Natural killer cell (primary cell): Measurements from ENCODE around the gene IQSEC1. TPM values are rescaled to one million over a fixed set of nuclear protein-coding genes. Genes with fewer than 3 reads are reported as not detected.
A peak's percentile ranks its signal among the peaks of the same experiment; 100 is the strongest.

ENCODE experiments used
- ATAC-seq, 3 donors: fragments of 150-1000 bp in 2 of 3; fragments of 200-7000 bp in 1 of 3; cut with Tn5 transposase; 1 replicate in 1 of 3; 2 replicates in 2 of 3; pipeline ENCODE4 v1.10.0; 2021; ENCODE audit warnings: mild to moderate bottlenecking in 2 of 3, moderate library complexity in 2 of 3
- DNase-seq, 2 donors: peaks; one replicate each; pipeline versions ENCODE4 v3.0.0 to v3.0.0-alpha.2; 2013 to 2021; ENCODE audit warnings: mixed read lengths in 1 of 2
- H3K27ac ChIP-seq: one replicate; pipeline ENCODE4 v1.5.1; 2013; ENCODE audit warnings: mild to moderate bottlenecking, low read length
- H3K27me3 ChIP-seq: one replicate; pipeline ENCODE4 v1.6.1; 2013; ENCODE audit warnings: low read length; ENCODE audit not compliant: control insufficient read depth, insufficient read depth
- H3K36me3 ChIP-seq: one replicate; pipeline ENCODE4 v1.6.1; 2013; ENCODE audit warnings: low read length; ENCODE audit not compliant: control insufficient read depth, insufficient read depth
- H3K4me1 ChIP-seq: one replicate; pipeline ENCODE4 v1.6.1; 2013; ENCODE audit warnings: low read length; ENCODE audit not compliant: control insufficient read depth, insufficient read depth
- H3K4me3 ChIP-seq: one replicate; pipeline ENCODE4 v1.5.1; 2013; ENCODE audit warnings: low read length
- H3K9me3 ChIP-seq: one replicate; pipeline ENCODE4 v1.6.1; 2013; ENCODE audit warnings: low read length; ENCODE audit not compliant: control insufficient read depth, insufficient read depth
- H3K27ac Mint-ChIP-seq, 2 donors: one replicate each; pipeline ENCODE4 v1.8.0; 2022; ENCODE audit warnings: mild to moderate bottlenecking in 2 of 2, mixed read lengths in 2 of 2, moderate library complexity in 1 of 2
- H3K27me3 Mint-ChIP-seq, 2 donors: one replicate each; pipeline ENCODE4 v1.8.0; 2022; ENCODE audit warnings: low read depth in 2 of 2, mixed read lengths in 2 of 2
- H3K36me3 Mint-ChIP-seq: one replicate; pipeline ENCODE4 v1.8.0; 2022; ENCODE audit warnings: mixed read lengths
- H3K4me1 Mint-ChIP-seq, 2 donors: one replicate each; pipeline ENCODE4 v1.8.0; 2022; ENCODE audit warnings: mixed read lengths in 2 of 2
- H3K4me3 Mint-ChIP-seq: one replicate; pipeline ENCODE4 v1.8.0; 2022; ENCODE audit warnings: mild to moderate bottlenecking, moderate library complexity, mixed read lengths
- H3K9me3 Mint-ChIP-seq, 2 donors: one replicate each; pipeline ENCODE4 v1.8.0; 2022; ENCODE audit warnings: mixed read lengths in 2 of 2
- CTCF ChIP-seq: fragments of 200-600 bp; IDR thresholded peaks from one replicate; pipeline ENCODE4 v1.8.0; 2022; ENCODE audit warnings: antibody characterized with exemption
- WGBS: methylation state at CpG from one replicate; pipeline ENCODE4 v1.1.7; 2013; ENCODE audit warnings: missing lambda C conversion rate; ENCODE audit not compliant: insufficient coverage; 5-methylcytosine and 5-hydroxymethylcytosine counted together
- intact Hi-C: fragments of 100-400 bp; cut with micrococcal nuclease; formaldehyde crosslinking; loops from one replicate; pipeline ENCODE4 v1.14.2; 2022
- total RNA-seq, 4 donors: library from RNA; stranded (reverse); fragments of 120-200 nt in 1 of 4; gene quantifications; one replicate each; pipeline versions ENCODE4 v1.2.3 to v1.2.4, GENCODE V29; 2013 to 2022

The IQSEC1 gene
- total RNA-seq, 3 donors from 2014 or later (not counting 1 experiment from before 2014, with no cell fraction given), result 124 to 189 (median 138) TPM

- H3K36me3 ChIP-seq, result no peaks in the 10 kb centered on the region
- DNase-seq (peak in 1 of 2 donors; percentile 16), ATAC-seq (peak; percentile 21 to 41 (median 38))
- Mint-ChIP-seq H3K4me1 (peaks cover 36 to 50% of the 10 kb centered on the region in 2 donors), H3K27me3 (peaks cover 0 to 7% of the 10 kb centered on the region in 2 donors), H3K27ac (peak overlapping the region; percentile 93 to 94), H3K4me3 (peak overlapping the region; percentile 82), H3K36me3 (no peaks in the 10 kb centered on the region), H3K9me3 (no peaks in the 10 kb centered on the region)
- no peak for TF ChIP-seq CTCF
- H3K27ac ChIP-seq, result peak overlapping the region; percentile 80
- WGBS, result 25% methylated on average over 38 of the region's 38 CpGs
- no peaks in the 10 kb centered on the region for H3K9me3 ChIP-seq
- H3K4me3 ChIP-seq, result peak overlapping the region; percentile 41
- intact Hi-C loops, result no loop called here
- H3K27me3 ChIP-seq, result no peaks in the 10 kb centered on the region
- peaks cover 62% of the 10 kb centered on the region for H3K4me1 ChIP-seq
Observed at GRCh38 chr3:13072600-13073325, 466 bp downstream of the IQSEC1 start.

- ATAC-seq (peak in 1 of 3 donors; percentile 24), DNase-seq (peak; percentile 19 to 39)
- peak overlapping the region; percentile 82 for H3K4me3 Mint-ChIP-seq
- Histone ChIP-seq H3K4me1 (peaks cover 61% of the 10 kb centered on the region), H3K36me3 (no peaks in the 10 kb centered on the region), H3K9me3 (no peaks in the 10 kb centered on the region), H3K27ac (peak overlapping the region; percentile 80), H3K4me3 (peak overlapping the region; percentile 41), H3K27me3 (no peaks in the 10 kb centered on the region)
- peak overlapping the region; percentile 93 to 94 for H3K27ac Mint-ChIP-seq
- H3K9me3 Mint-ChIP-seq, result no peaks in the 10 kb centered on the region
- H3K36me3 Mint-ChIP-seq, result no peaks in the 10 kb centered on the region
- intact Hi-C loops, result no loop called here
- TF ChIP-seq CTCF, result no peak
- WGBS, result 38% methylated on average over 14 of the region's 14 CpGs
- H3K27me3 Mint-ChIP-seq, result peaks cover 0 to 7% of the 10 kb centered on the region in 2 donors
- H3K4me1 Mint-ChIP-seq, result peaks cover 34 to 48% of the 10 kb centered on the region in 2 donors
Observed at GRCh38 chr3:13072239-13072599, 1.0 kb downstream of the IQSEC1 start.

DNA sequence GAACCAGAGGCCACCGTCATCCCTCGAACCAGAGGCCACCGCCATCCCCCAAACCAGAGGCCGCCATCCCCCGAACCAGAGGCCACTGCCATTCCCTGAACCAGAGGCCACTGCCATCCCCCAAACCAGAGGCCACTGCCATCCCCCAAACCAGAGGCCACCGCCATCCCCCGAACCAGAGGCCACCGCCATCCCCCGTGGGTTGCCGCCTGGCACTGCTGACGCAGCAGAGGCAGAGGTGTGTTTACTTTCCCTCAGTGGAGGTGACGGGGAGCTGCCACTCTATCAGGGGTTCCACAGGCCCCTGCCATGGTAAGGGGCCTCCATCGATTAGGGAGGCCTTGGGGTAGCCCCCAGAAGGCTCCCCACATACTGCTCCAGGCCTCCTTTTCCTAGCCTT is 1.5 kb downstream of the IQSEC1 start:
- Histone ChIP-seq H3K27ac (peak overlapping the region; percentile 80), H3K9me3 (no peaks in the 10 kb centered on the region), H3K4me3 (no peak overlapping the region), H3K4me1 (peaks cover 63% of the 10 kb centered on the region), H3K27me3 (no peaks in the 10 kb centered on the region), H3K36me3 (no peaks in the 10 kb centered on the region)
- H3K27me3 Mint-ChIP-seq, result peaks cover 0 to 7% of the 10 kb centered on the region in 2 donors
- DNase-seq (no peak), ATAC-seq (no peak)
- H3K27ac Mint-ChIP-seq, result peak overlapping the region; percentile 93 to 94
- H3K4me1 Mint-ChIP-seq, result peaks cover 38 to 53% of the 10 kb centered on the region in 2 donors
- H3K9me3 Mint-ChIP-seq, result no peaks in the 10 kb centered on the region
- intact Hi-C loops, result no loop called here
- H3K36me3 Mint-ChIP-seq, result no peaks in the 10 kb centered on the region
- WGBS, result 71% methylated on average over 12 of the region's 13 CpGs
- peak overlapping the region; percentile 82 for H3K4me3 Mint-ChIP-seq
- TF ChIP-seq CTCF, result no peak
